GM18951 (cell line): ENCODE measurements around the gene PRR27.
"Not testable (repeated sequence)": the region's sequence is repeated elsewhere in the genome, so short reads cannot be mapped to it uniquely, and the experiment has no call there.

Source experiments
- POLR2A ChIP-seq: IDR thresholded peaks from 4 replicates; pipeline ENCODE4 v1.6.1; 2011; ENCODE audit warnings: mild to moderate bottlenecking; ENCODE audit not compliant: insufficient read length, insufficient read depth; ENCODE audit errors: extremely low read depth
- in situ Hi-C: fragments of 300-500 bp; cut with MboI; formaldehyde crosslinking; loops from one replicate; pipeline ENCODE4 v1.12.0; 2022; ENCODE audit warnings: low sequenced_read_pairs, mixed read lengths, inconsistent platforms; ENCODE audit not compliant: unreplicated experiment

PRR27 gene

DNA sequence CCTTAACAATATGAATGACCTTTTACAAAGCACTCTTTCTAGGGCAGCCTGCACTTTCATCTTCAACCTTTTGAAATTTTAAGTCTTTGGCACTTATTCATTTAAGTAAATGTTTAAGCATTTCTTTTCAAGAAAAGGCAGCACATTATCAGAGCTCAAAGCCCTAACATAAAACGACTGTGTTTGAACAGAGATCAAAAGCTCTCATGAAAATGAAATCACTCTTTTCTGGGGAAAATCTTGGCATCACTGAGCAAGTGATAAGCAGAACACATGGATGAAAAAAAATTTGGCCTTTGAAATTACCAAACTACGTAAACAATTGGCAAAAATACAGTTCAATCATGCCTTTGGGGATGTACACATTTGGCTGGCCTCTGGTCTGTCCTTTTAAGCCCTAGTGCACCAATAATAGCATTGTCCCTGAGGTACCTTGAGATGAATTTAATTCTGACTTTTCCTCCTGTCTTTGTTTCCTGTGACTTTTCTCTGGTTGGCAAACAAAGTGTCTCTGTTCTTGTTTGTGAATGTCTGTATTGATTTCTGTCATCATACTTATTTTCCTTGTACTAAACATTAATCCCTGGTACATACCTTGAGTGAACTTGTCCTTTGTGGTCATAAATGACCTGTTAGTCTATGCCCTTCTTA lies 28.6 kb downstream of the PRR27 start:
- in situ Hi-C loops, result loop anchor here (25.0 kb wide), 1 partner anchor 495 kb away; no protein-coding TSS in a partner anchor

DNA sequence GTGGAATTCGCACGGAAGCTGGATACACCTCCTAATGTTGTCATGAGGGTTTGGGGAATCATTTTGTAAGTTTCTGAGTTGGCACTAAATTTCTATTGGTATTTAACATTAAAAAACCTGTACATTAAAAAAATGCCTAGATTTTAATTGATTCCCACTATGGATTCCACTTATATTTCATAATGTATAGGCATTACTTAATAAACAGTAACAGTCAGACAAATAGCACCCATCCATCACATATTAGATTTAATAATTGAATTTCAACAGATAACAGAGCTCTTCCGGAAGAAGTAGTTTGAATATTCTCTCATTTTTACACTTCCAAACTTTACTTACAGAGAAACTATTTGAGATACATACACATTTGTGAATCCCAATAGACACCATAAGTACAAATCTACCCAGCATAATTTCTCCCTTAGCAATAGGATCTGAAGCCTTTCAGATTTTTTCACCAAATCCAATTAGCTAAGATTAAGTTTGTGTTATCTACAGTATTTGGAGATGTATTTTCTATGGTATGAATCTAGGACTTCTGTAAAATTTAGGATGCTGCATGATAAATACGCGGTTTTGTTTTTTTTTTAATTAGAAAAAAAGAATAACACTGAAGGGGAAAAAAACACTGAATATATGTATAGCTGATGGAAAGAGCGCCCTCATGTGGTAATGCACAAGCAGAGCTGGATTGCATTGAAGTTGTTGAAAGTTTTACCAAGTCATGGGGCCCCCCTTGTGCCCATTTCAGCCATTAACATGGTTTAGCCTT lies 29.3 kb downstream of the PRR27 start:
- in situ Hi-C loops, result loop anchor here (25.0 kb wide), 1 partner anchor 496 kb away; no protein-coding TSS in a partner anchor
- no peak for TF ChIP-seq POLR2A

More for the DNA sequence above, 28.6 kb downstream of the PRR27 start:
- no peak for TF ChIP-seq POLR2A

DNA sequence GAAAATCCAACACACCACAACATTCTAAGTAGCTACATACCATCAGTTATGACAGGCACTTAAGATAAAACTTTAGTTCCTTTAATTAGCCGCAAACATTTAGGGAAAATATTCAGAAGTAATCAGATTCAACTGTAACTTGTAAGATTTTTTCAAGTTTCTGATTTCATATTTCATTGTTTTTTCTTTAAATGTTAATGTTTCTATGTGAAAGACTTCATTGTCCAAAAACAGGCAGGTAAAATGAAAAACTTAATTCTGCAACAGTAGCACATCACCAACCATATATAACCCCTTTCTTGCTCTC lies 29.9 kb downstream of the PRR27 start:
- no peak for TF ChIP-seq POLR2A
- in situ Hi-C loops, result loop anchor here (25.0 kb wide), 1 partner anchor 497 kb away; no protein-coding TSS in a partner anchor

DNA sequence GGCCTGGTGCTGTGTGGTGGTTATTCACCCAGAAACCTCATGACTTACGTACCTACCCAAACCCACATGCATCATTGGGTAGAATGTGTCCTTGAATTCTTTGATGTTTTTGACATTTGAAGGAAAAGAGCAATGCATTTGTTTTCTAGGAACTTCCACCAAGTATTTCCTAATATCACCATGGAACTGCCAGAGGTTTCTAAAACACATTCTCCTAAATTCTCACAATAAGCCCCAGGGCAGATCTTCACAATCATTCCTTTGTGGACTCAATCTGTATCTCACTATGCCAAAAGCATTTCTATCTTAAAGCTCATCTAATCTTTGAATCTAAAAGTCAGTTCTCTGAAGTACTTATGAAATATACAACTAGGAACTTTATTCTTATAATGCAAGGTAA lies 33.2 kb downstream of the PRR27 start:
- in situ Hi-C loops, result loop anchor here (25.0 kb wide), 1 partner anchor 500 kb away; no protein-coding TSS in a partner anchor

DNA sequence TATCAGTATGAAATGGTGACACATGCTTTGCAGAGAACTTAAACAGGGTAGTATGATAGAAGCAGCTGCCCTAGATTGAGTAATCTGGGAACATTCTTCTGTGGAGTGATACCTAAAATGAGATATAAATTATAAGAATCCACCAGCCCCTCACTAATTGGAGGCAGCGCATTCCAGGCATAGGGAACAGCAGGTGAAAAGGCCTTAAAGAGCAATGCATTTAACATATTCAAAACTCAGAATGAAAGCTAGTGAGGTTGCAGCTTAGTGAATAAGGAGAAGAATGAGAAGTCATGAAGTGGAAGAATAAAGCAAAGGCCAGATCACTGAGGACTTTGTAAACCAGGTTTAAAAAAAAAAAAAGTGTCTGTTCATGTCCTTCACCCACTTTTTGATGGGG lies 36.5 kb downstream of the PRR27 start:
- TF ChIP-seq POLR2A, result no peak
- in situ Hi-C loops, result loop anchor here (25.0 kb wide), 1 partner anchor 503 kb away; no protein-coding TSS in a partner anchor

More for the DNA sequence above, 33.2 kb downstream of the PRR27 start:
- TF ChIP-seq POLR2A, result no peak

DNA sequence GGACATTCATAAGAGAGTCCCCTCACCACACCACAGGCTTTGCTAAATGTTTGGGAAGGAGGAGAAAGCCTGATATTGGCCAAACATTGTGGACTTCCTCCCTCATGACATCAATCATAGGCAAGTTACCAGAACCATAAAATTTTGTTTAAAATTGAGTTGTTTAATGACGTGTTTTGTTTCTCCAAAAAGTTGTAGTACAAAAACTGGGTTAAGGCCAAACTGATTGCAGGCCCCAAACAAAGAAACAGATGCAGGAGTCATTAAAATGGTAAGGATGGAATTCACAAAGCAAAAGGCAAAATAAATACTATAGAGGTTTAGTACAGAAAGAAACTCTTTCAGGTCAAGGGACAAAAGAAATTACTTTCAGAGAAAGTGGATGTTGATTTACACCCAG lies 37.6 kb downstream of the PRR27 start:
- no peak for TF ChIP-seq POLR2A
- in situ Hi-C loops, result loop anchor here (25.0 kb wide), 1 partner anchor 504 kb away; no protein-coding TSS in a partner anchor

DNA sequence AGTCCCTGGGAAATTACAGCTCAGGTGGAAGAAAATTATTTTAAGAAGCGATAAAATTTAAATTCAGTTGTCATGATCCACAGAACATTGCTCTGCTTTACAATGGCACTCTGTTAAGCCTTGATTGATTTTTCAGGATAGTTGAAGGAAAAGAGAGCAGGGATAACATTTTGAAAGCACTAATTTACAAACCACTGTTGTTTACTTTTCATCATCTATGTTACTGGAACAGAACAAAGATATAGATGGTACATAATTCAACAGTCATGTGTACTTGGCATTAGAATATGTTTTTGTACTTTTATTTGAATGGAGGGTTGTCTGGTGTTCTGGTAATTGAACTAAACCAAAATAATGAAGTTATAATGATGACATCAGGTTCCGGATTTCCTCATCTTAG lies 38.9 kb downstream of the PRR27 start:
- TF ChIP-seq POLR2A, result no peak
- in situ Hi-C loops, result loop anchor here (25.0 kb wide), 1 partner anchor 506 kb away; no protein-coding TSS in a partner anchor

DNA sequence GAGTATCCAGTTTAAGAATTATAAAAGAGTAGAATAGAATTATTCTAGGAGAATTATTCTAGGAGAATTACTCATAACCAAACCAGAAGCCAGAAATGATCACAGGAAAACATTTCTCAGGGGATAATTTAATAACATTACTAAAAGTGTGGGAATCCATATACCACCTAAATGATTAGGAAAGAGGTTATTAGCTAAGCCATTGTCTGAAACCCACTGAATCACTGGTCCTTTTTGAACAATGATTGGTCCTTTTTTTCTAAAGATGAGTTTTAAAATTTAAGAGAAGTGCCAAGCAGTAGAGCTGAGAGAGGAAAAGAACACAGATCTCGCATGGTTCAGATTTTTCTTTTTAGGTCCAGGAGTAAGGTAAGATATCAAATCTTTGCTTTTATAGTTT lies 41.4 kb downstream of the PRR27 start, which contains the start of gene ODAM:
Gene ODAM (plus strand): TSS at position 301 of the 400 bp plus-strand sequence. CDS start 819 bp downstream, outside the sequence.
- in situ Hi-C loops, result loop anchor here (25.0 kb wide), 1 partner anchor 508 kb away; no protein-coding TSS in a partner anchor
- TF ChIP-seq POLR2A, result no peak

DNA sequence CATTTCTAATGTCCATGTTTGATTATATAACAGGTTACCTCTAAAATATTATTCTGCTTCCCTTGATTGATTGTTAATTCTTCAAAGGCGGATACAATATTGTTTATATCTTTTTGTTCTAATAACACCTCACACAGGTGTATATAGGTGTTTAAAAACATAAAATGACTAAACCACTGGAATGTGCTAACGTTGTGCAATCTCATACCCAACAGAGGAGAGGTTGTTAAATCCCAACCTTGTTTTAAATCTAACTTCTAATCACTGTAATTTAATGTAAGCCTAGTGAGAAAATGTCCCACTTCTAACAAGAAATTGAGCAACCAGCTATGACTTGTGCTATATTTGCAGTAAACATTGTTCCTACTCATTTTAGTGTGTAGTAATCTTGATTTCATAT lies 42.8 kb downstream of the PRR27 start:
- no peak for TF ChIP-seq POLR2A
- in situ Hi-C loops, result loop anchor here (25.0 kb wide), 1 partner anchor 510 kb away; no protein-coding TSS in a partner anchor

DNA sequence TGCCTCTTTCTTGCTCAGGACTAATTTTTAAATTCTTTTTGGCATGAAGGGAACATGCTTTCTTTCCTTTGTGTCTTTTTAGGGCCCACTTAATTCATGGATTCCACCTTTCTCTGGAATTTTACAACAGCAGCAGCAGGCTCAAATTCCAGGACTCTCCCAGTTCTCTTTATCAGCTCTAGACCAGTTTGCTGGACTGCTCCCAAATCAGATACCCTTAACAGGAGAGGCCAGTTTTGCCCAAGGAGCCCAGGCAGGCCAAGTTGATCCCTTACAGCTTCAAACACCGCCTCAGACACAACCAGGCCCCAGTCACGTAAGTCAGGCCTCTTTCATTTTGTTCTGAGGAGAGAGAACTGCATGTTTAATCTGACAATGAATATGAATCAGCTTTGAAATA lies 43.8 kb downstream of the PRR27 start:
- TF ChIP-seq POLR2A, result no peak
- in situ Hi-C loops, result loop anchor here (25.0 kb wide), 1 partner anchor 511 kb away; no protein-coding TSS in a partner anchor

DNA sequence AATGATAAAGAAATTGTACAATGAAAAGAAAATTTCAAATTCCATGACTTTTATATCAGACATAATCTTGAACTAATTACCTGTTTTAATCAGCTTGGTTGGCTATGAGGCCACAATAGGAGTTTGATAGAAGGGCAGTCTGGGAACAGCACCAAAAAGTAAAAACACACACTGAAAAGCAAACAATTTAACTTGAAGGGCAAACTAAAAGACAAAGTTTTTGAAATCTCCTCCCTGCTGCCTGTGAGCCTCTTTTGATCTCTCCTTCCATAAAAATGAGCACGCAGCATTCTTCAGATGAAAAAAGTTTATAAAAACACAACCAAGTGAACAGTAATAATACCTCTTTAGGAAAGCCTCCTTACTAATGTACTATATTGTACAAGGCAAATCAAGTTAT lies 49.6 kb downstream of the PRR27 start:
- in situ Hi-C loops, result no loop called here
- no peak for TF ChIP-seq POLR2A

DNA sequence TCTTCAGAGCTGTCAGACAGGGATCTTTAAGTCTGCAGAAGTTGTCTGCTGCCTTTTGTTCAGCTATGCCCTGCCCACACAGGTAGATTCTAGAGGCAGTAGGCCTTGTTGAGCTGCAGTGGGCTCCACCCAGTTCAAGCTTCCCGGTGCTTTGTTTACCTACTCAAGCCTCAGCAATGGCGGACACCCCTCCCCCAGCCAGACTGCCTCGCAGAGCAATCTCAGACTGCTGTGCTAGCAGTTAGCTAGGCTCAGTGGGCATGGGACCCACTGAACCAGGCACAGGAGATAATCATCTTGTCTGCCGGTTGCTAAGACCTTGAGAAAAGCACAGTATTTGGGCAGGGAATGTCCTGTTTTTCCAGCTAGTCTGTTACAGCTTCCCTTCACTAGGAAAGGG lies 58.7 kb downstream of the PRR27 start:
- in situ Hi-C loops, result not testable (repeated sequence)
